ENCODE results near the gene SLC4A3. TPM values are rescaled to one million over a fixed set of nuclear protein-coding genes. Genes with fewer than 3 reads are reported as not detected.

The SLC4A3 gene
- polyA plus RNA-seq, 1 of the 3 experiments (the other 2 are of a cell fraction) = 12.3 TPM

DNA sequence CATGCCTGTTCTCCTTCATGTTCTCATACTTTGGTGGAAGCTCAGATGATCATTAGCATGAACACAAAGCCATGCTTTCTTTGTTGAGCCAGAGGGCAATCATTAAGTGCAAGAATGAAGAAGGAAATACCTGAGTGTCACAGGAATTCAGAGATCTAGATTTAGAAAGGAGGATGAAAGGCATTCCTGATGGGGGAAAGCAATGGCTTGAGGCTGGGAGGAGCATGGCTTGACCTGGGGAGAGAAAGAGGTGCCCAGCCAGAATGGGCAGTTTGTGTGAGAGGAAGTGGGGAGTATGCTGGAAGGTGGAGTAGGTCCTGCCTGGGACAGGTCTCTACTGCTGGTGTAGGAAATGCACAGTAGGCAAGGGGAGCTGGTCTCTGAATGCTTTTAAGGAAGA, 35.1 kb downstream of the SLC4A3 start (continued):
- TF ChIP-seq MXI1 (IDR thresholded peaks at IDR 0.05; ENCODE audit: low read depth, low read length) (no peak), CHD2 (IDR thresholded peaks at IDR 0.05; ENCODE audit: low read length, partially characterized antibody) (no peak), MEF2A (IDR thresholded peaks at IDR 0.05; ENCODE audit: borderline replicate concordance, low read depth) (no peak), JUND (IDR thresholded peaks at IDR 0.05) (no peak), EP300 (IDR thresholded peaks at IDR 0.05; ENCODE audit: borderline replicate concordance in 1 of 2, low read depth in 1 of 2, low read length in 1 of 2) (no peak), POLR2AphosphoS5 (IDR thresholded peaks at IDR 0.05; ENCODE audit: low read depth, low read length) (no peak), TEAD4 (IDR thresholded peaks at IDR 0.05; ENCODE audit: borderline replicate concordance, insufficient read depth) (no peak), RFX5 (IDR thresholded peaks at IDR 0.05; ENCODE audit: low read length) (no peak), FOXJ3 (CRISPR knock-in tag; IDR thresholded peaks at IDR 0.05) (no peak)
- TF ChIP-seq, protein P1, sequence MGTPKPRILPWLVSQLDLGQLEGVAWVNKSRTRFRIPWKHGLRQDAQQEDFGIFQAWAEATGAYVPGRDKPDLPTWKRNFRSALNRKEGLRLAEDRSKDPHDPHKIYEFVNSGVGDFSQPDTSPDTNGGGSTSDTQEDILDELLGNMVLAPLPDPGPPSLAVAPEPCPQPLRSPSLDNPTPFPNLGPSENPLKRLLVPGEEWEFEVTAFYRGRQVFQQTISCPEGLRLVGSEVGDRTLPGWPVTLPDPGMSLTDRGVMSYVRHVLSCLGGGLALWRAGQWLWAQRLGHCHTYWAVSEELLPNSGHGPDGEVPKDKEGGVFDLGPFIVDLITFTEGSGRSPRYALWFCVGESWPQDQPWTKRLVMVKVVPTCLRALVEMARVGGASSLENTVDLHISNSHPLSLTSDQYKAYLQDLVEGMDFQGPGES (IDR thresholded peaks at IDR 0.05; ENCODE audit: low read depth, low read length) = no peak

DNA sequence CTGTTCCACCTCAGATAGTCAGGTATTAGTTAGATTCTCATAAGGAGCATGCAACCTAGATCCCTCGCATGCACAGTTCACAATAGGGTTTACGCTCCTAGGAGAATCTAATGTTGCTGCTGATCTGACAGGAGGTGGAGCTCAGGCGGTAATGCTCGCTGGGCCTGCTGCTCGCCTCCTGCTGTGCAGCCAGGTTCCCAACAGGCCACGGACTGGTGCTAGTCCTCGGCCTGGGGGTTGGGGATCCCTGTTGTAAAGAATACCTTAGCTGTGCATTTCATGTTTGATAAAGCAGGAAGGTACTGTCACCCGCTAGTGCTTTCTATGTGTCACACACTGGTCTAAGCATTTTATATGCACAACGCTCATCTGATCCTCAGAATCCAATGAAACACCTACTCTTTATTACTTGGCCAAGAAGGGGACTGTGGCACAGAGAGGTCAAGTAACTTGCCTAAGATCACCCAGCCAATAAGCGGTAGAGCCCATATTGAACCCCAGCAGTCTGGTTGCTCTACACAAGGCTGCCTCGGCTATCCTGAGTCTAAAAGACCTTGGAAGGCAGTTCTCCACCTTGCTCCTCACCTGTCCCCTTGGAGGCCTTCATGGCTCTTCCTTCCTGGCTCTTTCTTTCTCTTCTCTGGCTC, 35.8 kb downstream of the SLC4A3 start:
- POLR2A ChIA-PET = no interaction called here
- no peaks in the 10 kb centered on the region for H3K4me1 ChIP-seq (ENCODE audit: control insufficient read depth in 1 of 2, insufficient read depth in 2 of 2, low read depth in 1 of 2, low read length in 1 of 2)

More for the DNA sequence above, 35.8 kb downstream of the SLC4A3 start:
- no peaks in the 10 kb centered on the region for H3K9me3 ChIP-seq
- H3K9ac ChIP-seq = no peak overlapping the region
- TF ChIP-seq, protein P2, sequence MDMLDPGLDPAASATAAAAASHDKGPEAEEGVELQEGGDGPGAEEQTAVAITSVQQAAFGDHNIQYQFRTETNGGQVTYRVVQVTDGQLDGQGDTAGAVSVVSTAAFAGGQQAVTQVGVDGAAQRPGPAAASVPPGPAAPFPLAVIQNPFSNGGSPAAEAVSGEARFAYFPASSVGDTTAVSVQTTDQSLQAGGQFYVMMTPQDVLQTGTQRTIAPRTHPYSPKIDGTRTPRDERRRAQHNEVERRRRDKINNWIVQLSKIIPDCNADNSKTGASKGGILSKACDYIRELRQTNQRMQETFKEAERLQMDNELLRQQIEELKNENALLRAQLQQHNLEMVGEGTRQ (IDR thresholded peaks at IDR 0.05; ENCODE audit: borderline replicate concordance, low read depth, low read length) = no peak
- TF ChIP-seq, protein P3, sequence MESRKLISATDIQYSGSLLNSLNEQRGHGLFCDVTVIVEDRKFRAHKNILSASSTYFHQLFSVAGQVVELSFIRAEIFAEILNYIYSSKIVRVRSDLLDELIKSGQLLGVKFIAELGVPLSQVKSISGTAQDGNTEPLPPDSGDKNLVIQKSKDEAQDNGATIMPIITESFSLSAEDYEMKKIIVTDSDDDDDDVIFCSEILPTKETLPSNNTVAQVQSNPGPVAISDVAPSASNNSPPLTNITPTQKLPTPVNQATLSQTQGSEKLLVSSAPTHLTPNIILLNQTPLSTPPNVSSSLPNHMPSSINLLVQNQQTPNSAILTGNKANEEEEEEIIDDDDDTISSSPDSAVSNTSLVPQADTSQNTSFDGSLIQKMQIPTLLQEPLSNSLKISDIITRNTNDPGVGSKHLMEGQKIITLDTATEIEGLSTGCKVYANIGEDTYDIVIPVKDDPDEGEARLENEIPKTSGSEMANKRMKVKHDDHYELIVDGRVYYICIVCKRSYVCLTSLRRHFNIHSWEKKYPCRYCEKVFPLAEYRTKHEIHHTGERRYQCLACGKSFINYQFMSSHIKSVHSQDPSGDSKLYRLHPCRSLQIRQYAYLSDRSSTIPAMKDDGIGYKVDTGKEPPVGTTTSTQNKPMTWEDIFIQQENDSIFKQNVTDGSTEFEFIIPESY (IDR thresholded peaks at IDR 0.05; ENCODE audit: borderline replicate concordance, low read depth) = no peak
- TF ChIP-seq EP300 (IDR thresholded peaks at IDR 0.05; ENCODE audit: borderline replicate concordance in 1 of 2, low read depth in 1 of 2, low read length in 1 of 2) (no peak), CHD2 (IDR thresholded peaks at IDR 0.05; ENCODE audit: low read length, partially characterized antibody) (no peak), TAF1 (IDR thresholded peaks at IDR 0.05; ENCODE audit: borderline replicate concordance, low read depth, low read length) (no peak), MEF2A (IDR thresholded peaks at IDR 0.05; ENCODE audit: borderline replicate concordance, low read depth) (no peak), NFIC (IDR thresholded peaks at IDR 0.05; ENCODE audit: borderline replicate concordance) (no peak), FOXM1 (IDR thresholded peaks at IDR 0.05; ENCODE audit: low read depth) (no peak), FOSL2 (IDR thresholded peaks at IDR 0.05; ENCODE audit: borderline replicate concordance, low read depth) (no peak)
- TF ChIP-seq, protein P4, sequence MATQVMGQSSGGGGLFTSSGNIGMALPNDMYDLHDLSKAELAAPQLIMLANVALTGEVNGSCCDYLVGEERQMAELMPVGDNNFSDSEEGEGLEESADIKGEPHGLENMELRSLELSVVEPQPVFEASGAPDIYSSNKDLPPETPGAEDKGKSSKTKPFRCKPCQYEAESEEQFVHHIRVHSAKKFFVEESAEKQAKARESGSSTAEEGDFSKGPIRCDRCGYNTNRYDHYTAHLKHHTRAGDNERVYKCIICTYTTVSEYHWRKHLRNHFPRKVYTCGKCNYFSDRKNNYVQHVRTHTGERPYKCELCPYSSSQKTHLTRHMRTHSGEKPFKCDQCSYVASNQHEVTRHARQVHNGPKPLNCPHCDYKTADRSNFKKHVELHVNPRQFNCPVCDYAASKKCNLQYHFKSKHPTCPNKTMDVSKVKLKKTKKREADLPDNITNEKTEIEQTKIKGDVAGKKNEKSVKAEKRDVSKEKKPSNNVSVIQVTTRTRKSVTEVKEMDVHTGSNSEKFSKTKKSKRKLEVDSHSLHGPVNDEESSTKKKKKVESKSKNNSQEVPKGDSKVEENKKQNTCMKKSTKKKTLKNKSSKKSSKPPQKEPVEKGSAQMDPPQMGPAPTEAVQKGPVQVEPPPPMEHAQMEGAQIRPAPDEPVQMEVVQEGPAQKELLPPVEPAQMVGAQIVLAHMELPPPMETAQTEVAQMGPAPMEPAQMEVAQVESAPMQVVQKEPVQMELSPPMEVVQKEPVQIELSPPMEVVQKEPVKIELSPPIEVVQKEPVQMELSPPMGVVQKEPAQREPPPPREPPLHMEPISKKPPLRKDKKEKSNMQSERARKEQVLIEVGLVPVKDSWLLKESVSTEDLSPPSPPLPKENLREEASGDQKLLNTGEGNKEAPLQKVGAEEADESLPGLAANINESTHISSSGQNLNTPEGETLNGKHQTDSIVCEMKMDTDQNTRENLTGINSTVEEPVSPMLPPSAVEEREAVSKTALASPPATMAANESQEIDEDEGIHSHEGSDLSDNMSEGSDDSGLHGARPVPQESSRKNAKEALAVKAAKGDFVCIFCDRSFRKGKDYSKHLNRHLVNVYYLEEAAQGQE (IDR thresholded peaks at IDR 0.05; ENCODE audit: low read depth, low read length) = no peak
- CTCF ChIA-PET = interaction anchor here (1.2 kb wide), 1 partner anchor 20 kb away, joined by 3 read pairs; no protein-coding TSS in a partner anchor
- H3K9me2 ChIP-seq = no peaks in the 10 kb centered on the region
- H3K4me2 ChIP-seq = no peak overlapping the region
- H3K27me3 ChIP-seq (ENCODE audit: insufficient read depth) = peaks cover 4% of the 10 kb centered on the region; the same call in 1 of the 2 replicates
- H3F3A ChIP-seq (replicated peaks; ENCODE audit: insufficient read depth) = no peaks in the 10 kb centered on the region
- whole genome bisulfite sequencing (ENCODE audit: low lambda C conversion rate) = 39% methylated on average over 6 of the region's 11 CpGs
- no peak overlapping the region for H2AFZ ChIP-seq (ENCODE audit: low read depth)
- H3K4me3 ChIP-seq (ENCODE audit: low read depth in 2 of 2, low read length in 1 of 2) = no peak overlapping the region
- no peak overlapping the region for H3K27ac ChIP-seq (ENCODE audit: low read depth in 2 of 2, low read length in 1 of 2)
- DNase-seq = no peak
- no peaks in the 10 kb centered on the region for H3K36me3 ChIP-seq (replicated peaks in 1 of 2; ENCODE audit: control insufficient read depth in 1 of 2, insufficient read depth in 2 of 2, low read length in 1 of 2)
- H4K20me1 ChIP-seq (ENCODE audit: insufficient read depth) = no peaks in the 10 kb centered on the region
- H3K79me2 ChIP-seq (ENCODE audit: insufficient read depth) = no peaks in the 10 kb centered on the region
